ENCODE results near the gene NDUFA6. TPM values are rescaled to one million over a fixed set of nuclear protein-coding genes. Genes with fewer than 3 reads are reported as not detected.

The NDUFA6 gene
- total RNA-seq, 1 experiment from 2014 or later: 84.9 TPM

DNA sequence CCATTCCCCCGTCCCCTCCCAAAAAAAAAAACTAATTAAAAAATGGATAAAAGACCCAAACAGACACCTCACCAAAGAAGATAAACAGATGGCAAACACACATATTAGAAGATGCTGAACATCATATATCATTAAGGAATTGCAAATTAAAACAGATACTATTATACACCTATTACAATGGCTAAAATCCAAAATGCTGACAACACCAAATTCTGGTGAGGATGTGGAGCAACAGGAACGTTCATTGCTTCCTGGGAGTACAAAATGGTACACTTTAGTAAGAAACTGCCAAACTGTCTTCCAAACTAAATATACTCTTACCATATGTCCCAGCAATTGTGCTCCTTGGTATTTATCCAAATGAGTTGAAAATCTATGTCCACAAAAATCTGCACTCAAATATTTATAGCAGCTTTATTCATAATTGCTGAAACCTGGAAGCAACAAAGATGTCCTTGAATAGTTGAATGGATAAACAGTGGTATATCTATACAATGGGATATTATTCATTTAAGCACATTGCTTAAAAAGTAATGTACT lies 39.9 kb downstream of the NDUFA6 start:
- BruUV-seq (replicated peaks): no TSS peak
- no peaks in the 10 kb centered on the region for H3F3A ChIP-seq (ENCODE audit: insufficient read depth, low read depth)
- TF ChIP-seq EZH2 (IDR thresholded peaks at IDR 0.05; ENCODE audit: low read depth): no peak
- TF ChIP-seq CTCF (conservative IDR thresholded peaks at IDR 0.05): no peak

DNA sequence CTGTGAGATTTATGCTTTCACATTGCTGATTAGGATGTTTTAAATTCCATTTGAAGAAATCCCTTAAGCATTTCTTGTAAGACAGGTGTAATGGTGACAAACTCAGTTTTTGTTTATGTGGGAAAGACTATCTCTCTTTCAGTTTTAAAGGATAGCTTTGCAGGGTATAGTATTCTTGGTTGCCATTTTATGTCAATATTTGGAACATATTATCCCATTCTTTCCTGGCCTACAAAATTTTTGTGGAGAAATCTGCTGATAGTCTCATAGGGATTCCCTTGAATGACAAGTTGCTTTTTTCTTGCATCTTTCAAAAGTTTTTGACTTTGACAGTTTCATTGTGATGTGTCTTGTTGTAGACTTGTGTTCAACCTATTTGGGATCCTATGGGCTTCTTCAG lies 48.8 kb downstream of the NDUFA6 start:
- H3K36me3 ChIP-seq (ENCODE audit: low read depth): no peaks in the 10 kb centered on the region
- H2AFZ ChIP-seq: no peak overlapping the region
- H3K27me3 ChIP-seq (ENCODE audit: insufficient read depth, low read depth): no peaks in the 10 kb centered on the region
- H4K20me1 ChIP-seq (ENCODE audit: insufficient read depth): no peaks in the 10 kb centered on the region
- no TSS peak for BruUV-seq (replicated peaks)
- no peaks in the 10 kb centered on the region for H3K79me2 ChIP-seq (ENCODE audit: low read depth)
- no peaks in the 10 kb centered on the region for H3F3A ChIP-seq (ENCODE audit: insufficient read depth, low read depth)
- ChIA-PET POLR2A (ENCODE audit: unreplicated experiment) (no interaction called here), CTCF (no interaction called here)
- H3K4me1 ChIP-seq (replicated peaks; ENCODE audit: insufficient read depth): no peaks in the 10 kb centered on the region
- no peaks in the 10 kb centered on the region; the same call in 1 of the 2 replicates for H3K9me2 ChIP-seq (ENCODE audit: insufficient read depth)
- TF ChIP-seq CTCF (conservative IDR thresholded peaks at IDR 0.05): no peak
- TF ChIP-seq EZH2 (IDR thresholded peaks at IDR 0.05; ENCODE audit: low read depth): no peak
- H3K27ac ChIP-seq: no peak overlapping the region
- no peak for DNase-seq
- intact Hi-C loops (cut with micrococcal nuclease; ENCODE audit: unreplicated experiment): no loop called here
- no peak overlapping the region for H3K4me3 ChIP-seq
- no peak overlapping the region for H3K4me2 ChIP-seq
- peaks cover 7% of the 10 kb centered on the region for H3K9me3 ChIP-seq (ENCODE audit: insufficient read depth, low read depth)

More for the DNA sequence above, 39.9 kb downstream of the NDUFA6 start:
- Histone ChIP-seq H3K36me3 (ENCODE audit: low read depth) (no peaks in the 10 kb centered on the region), H3K27ac (no peak overlapping the region), H3K9me3 (ENCODE audit: insufficient read depth, low read depth) (no peaks in the 10 kb centered on the region), H3K9me2 (ENCODE audit: insufficient read depth) (no peaks in the 10 kb centered on the region), H4K20me1 (ENCODE audit: insufficient read depth) (no peaks in the 10 kb centered on the region), H3K4me3 (no peak overlapping the region), H3K4me2 (no peak overlapping the region), H3K79me2 (ENCODE audit: low read depth) (no peaks in the 10 kb centered on the region), H2AFZ (no peak overlapping the region), H3K27me3 (ENCODE audit: insufficient read depth, low read depth) (no peaks in the 10 kb centered on the region), H3K4me1 (replicated peaks; ENCODE audit: insufficient read depth) (no peaks in the 10 kb centered on the region)
- intact Hi-C loops (cut with micrococcal nuclease; ENCODE audit: unreplicated experiment): no loop called here
- POLR2A ChIA-PET (ENCODE audit: unreplicated experiment): no interaction called here
- DNase-seq: no peak
- CTCF ChIA-PET: no interaction called here

- TF ChIP-seq CTCF (conservative IDR thresholded peaks at IDR 0.05): no peak
- no peak for TF ChIP-seq EZH2 (IDR thresholded peaks at IDR 0.05; ENCODE audit: low read depth)
Measured at GRCh38 chr22:42039271-42039670, 51.3 kb downstream of the NDUFA6 start.

More at GRCh38 chr22:42039271-42039670, 51.3 kb downstream of the NDUFA6 start:
- Histone ChIP-seq H3K27ac (no peak overlapping the region), H3F3A (ENCODE audit: insufficient read depth, low read depth) (no peaks in the 10 kb centered on the region), H3K36me3 (ENCODE audit: low read depth) (no peaks in the 10 kb centered on the region), H3K4me1 (replicated peaks; ENCODE audit: insufficient read depth) (no peaks in the 10 kb centered on the region), H4K20me1 (ENCODE audit: insufficient read depth) (no peaks in the 10 kb centered on the region), H3K4me2 (no peak overlapping the region), H3K9me2 (ENCODE audit: insufficient read depth) (no peaks in the 10 kb centered on the region; the same call in 1 of the 2 replicates), H3K9me3 (ENCODE audit: insufficient read depth, low read depth) (peaks cover 7% of the 10 kb centered on the region), H3K27me3 (ENCODE audit: insufficient read depth, low read depth) (no peaks in the 10 kb centered on the region), H2AFZ (no peak overlapping the region), H3K4me3 (no peak overlapping the region), H3K79me2 (ENCODE audit: low read depth) (no peaks in the 10 kb centered on the region)
- CTCF ChIA-PET: no interaction called here
- no TSS peak for BruUV-seq (replicated peaks)
- intact Hi-C loops (cut with micrococcal nuclease; ENCODE audit: unreplicated experiment): no loop called here
- DNase-seq: no peak
- POLR2A ChIA-PET (ENCODE audit: unreplicated experiment): no interaction called here

Other genes starting within 250 kb of the NDUFA6 start
- gene SHISA8, start 175.7 kb downstream of the NDUFA6 start, total RNA-seq (2021): 2.3 and 4.3 TPM in 2 replicates
- 2.7 and 4.0 TPM in 2 replicates for gene TNFRSF13C, start 164.0 kb downstream of the NDUFA6 start, total RNA-seq (2021)
- gene CENPM, start 143.6 kb downstream of the NDUFA6 start, total RNA-seq (2021): 42.0 and 53.8 TPM in 2 replicates
- 1.2 and 1.5 TPM in 2 replicates for gene SEPTIN3, start 121.3 kb downstream of the NDUFA6 start, total RNA-seq (2021)
- gene WBP2NL, start 92.0 kb downstream of the NDUFA6 start, total RNA-seq (2021): 7.1 and 12.2 TPM in 2 replicates
- 13.8 and 15.9 TPM in 2 replicates for gene NAGA, start 20.0 kb downstream of the NDUFA6 start, total RNA-seq (2021)
- gene PHETA2, start 16.5 kb downstream of the NDUFA6 start, total RNA-seq (2021): 4.5 TPM in 2 replicates
- 55.3 and 72.8 TPM in 2 replicates for gene SMDT1, start 11.1 kb downstream of the NDUFA6 start, total RNA-seq (2021)
- 6.7 TPM in 2 replicates for gene CYP2D6, start 40.0 kb upstream of the NDUFA6 start, total RNA-seq (2021)
- gene TCF20, start 179.9 kb upstream of the NDUFA6 start, total RNA-seq (2021): 79.1 and 85.1 TPM in 2 replicates